Type B pancreatic cell (in vitro differentiated cells): ENCODE measurements around the gene TMEM165. TPM values are rescaled to one million over a fixed set of nuclear protein-coding genes. Genes with fewer than 3 reads are reported as not detected.
"Not testable (repeated sequence)": the region's sequence is repeated elsewhere in the genome, so short reads cannot be mapped to it uniquely, and the experiment has no call there.

Experiments used
- DNase-seq: peaks from one replicate; pipeline ENCODE4 v3.0.0; 2021; ENCODE audit warnings: mixed read lengths; ENCODE audit not compliant: unreplicated experiment; ENCODE audit errors: extremely low spot score
- H3K27ac Mint-ChIP-seq: 2 replicates; pipeline ENCODE4 v1.8.0; 2021; ENCODE audit warnings: mild to moderate bottlenecking, mixed read lengths
- H3K27me3 Mint-ChIP-seq: 2 replicates; pipeline ENCODE4 v1.8.0; 2021; ENCODE audit warnings: mixed read lengths
- H3K36me3 Mint-ChIP-seq: 2 replicates; pipeline ENCODE4 v1.8.0; 2021; ENCODE audit warnings: mixed read lengths
- H3K4me1 Mint-ChIP-seq: one replicate; pipeline ENCODE4 v1.8.0; 2021; ENCODE audit warnings: mixed read lengths; ENCODE audit not compliant: unreplicated experiment
- H3K4me3 Mint-ChIP-seq: 2 replicates; pipeline ENCODE4 v1.8.0; 2021; ENCODE audit warnings: mild to moderate bottlenecking, mixed read lengths
- H3K9me3 Mint-ChIP-seq: 2 replicates; pipeline ENCODE4 v1.8.0; 2021; ENCODE audit warnings: mixed read lengths
- CTCF ChIP-seq: fragments of 200-600 bp; sonication (generic); conservative IDR thresholded peaks from 2 replicates; pipeline ENCODE4 v1.5.0; 2021; ENCODE audit warnings: antibody characterized with exemption, mild to moderate bottlenecking
- total RNA-seq: library from RNA; stranded (reverse); gene quantifications from 2 replicates; pipeline ENCODE4 v1.2.1, GENCODE V29; 2021; ENCODE audit warnings: low replicate concordance

Gene TMEM165
- total RNA-seq, 1 donor from 2014 or later = 69.2 TPM

- Mint-ChIP-seq H3K4me1 (no peaks in the 10 kb centered on the region), H3K9me3 (peaks cover 6% of the 10 kb centered on the region), H3K27me3 (no peaks in the 10 kb centered on the region), H3K27ac (no peak overlapping the region), H3K4me3 (no peak overlapping the region), H3K36me3 (peaks cover 9% of the 10 kb centered on the region)
- no peak for DNase-seq
- no peak for TF ChIP-seq CTCF
Observed at GRCh38 chr4:55358246-55358645, 37.5 kb upstream of the TMEM165 start.

- Mint-ChIP-seq H3K36me3 (peaks cover 6% of the 10 kb centered on the region), H3K4me1 (no peaks in the 10 kb centered on the region), H3K9me3 (peaks cover 6% of the 10 kb centered on the region), H3K27me3 (no peaks in the 10 kb centered on the region), H3K27ac (no peak overlapping the region), H3K4me3 (no peak overlapping the region)
- no peak for TF ChIP-seq CTCF
- no peak for DNase-seq
Observed at GRCh38 chr4:55358668-55359067, 37.1 kb upstream of the TMEM165 start.

DNA sequence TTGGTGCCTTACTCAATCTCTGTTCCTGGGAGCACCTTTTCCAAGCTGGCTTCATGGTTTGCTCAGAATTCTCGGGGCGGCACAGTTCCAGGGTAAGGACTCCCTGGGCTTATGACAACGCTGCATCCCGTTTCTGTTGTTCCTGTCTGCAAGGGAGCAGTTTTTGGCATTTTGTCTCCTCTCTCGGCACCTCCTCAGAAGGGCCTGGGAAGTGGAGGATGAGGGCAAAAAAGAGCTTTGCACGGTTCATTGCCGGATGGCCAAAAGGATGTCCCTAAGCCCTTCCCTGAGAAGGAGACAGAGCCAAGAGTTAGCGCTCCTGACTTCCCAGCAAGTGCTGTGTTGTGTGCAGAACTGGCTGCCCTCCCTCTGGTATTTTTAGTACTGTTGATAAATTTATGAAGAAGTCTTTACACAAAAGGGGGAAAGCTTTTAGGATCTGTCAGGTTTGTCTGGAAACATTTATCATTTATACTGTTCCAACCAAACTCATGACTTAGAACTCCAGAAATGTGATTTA lies 36.3 kb upstream of the TMEM165 start:
- TF ChIP-seq CTCF = no peak
- Mint-ChIP-seq H3K4me3 (no peak overlapping the region), H3K4me1 (no peaks in the 10 kb centered on the region), H3K9me3 (peaks cover 6% of the 10 kb centered on the region), H3K27ac (peak overlapping the region; percentile 56), H3K36me3 (peaks cover 3% of the 10 kb centered on the region), H3K27me3 (no peaks in the 10 kb centered on the region)
- DNase-seq = no peak

- not testable (repeated sequence) for H3K27me3 Mint-ChIP-seq, H3K4me1 Mint-ChIP-seq, DNase-seq, H3K9me3 Mint-ChIP-seq, H3K27ac Mint-ChIP-seq, H3K4me3 Mint-ChIP-seq, H3K36me3 Mint-ChIP-seq
Observed at GRCh38 chr4:55362938-55363337, 32.8 kb upstream of the TMEM165 start.

GRCh38 chr4:55363691-55364351 lies 31.9 kb upstream of the TMEM165 start:
- Mint-ChIP-seq H3K4me3 (no peak overlapping the region), H3K4me1 (no peaks in the 10 kb centered on the region), H3K9me3 (no peaks in the 10 kb centered on the region), H3K36me3 (peaks cover 5% of the 10 kb centered on the region), H3K27me3 (no peaks in the 10 kb centered on the region), H3K27ac (no peak overlapping the region)
- no peak for DNase-seq
- no peak for TF ChIP-seq CTCF

GRCh38 chr4:55364691-55365344 lies 30.9 kb upstream of the TMEM165 start:
- no peaks in the 10 kb centered on the region for H3K4me1 Mint-ChIP-seq
- no peak overlapping the region for H3K4me3 Mint-ChIP-seq

More at GRCh38 chr4:55364691-55365344, 30.9 kb upstream of the TMEM165 start:
- TF ChIP-seq CTCF = no peak
- H3K9me3 Mint-ChIP-seq = no peaks in the 10 kb centered on the region
- DNase-seq = no peak
- no peak overlapping the region for H3K27ac Mint-ChIP-seq
- H3K36me3 Mint-ChIP-seq = peaks cover 5% of the 10 kb centered on the region
- H3K27me3 Mint-ChIP-seq = no peaks in the 10 kb centered on the region
